Measurements from ENCODE around the gene DGKB. TPM values are rescaled to one million over a fixed set of nuclear protein-coding genes. Genes with fewer than 3 reads are reported as not detected.

DGKB gene
- total RNA-seq, 1 donor from 2014 or later: 0.32 TPM

- H3K27ac Mint-ChIP-seq (ENCODE audit: unreplicated experiment): no peak overlapping the region
- H3K27me3 Mint-ChIP-seq (ENCODE audit: unreplicated experiment): no peaks in the 10 kb centered on the region
- no peaks in the 10 kb centered on the region for H3K4me1 Mint-ChIP-seq (ENCODE audit: unreplicated experiment)
- no peaks in the 10 kb centered on the region for H3K36me3 Mint-ChIP-seq (ENCODE audit: unreplicated experiment)
- no peak for DNase-seq (ENCODE audit: extremely low spot score, unreplicated experiment)
- no peak for TF ChIP-seq CTCF (IDR thresholded peaks at IDR 0.05)
- no peak overlapping the region for H3K4me3 Mint-ChIP-seq (ENCODE audit: unreplicated experiment)
- peaks cover 4% of the 10 kb centered on the region for H3K9me3 Mint-ChIP-seq (ENCODE audit: unreplicated experiment)
Observed at GRCh38 chr7:14871880-14872279, 30.7 kb downstream of the DGKB start.

GRCh38 chr7:14870394-14870793, 32.2 kb downstream of the DGKB start:
- TF ChIP-seq CTCF (IDR thresholded peaks at IDR 0.05): no peak
- DNase-seq (ENCODE audit: extremely low spot score, unreplicated experiment): no peak
- H3K4me3 Mint-ChIP-seq (ENCODE audit: unreplicated experiment): no peak overlapping the region
- peaks cover 14% of the 10 kb centered on the region for H3K9me3 Mint-ChIP-seq (ENCODE audit: unreplicated experiment)
- H3K4me1 Mint-ChIP-seq (ENCODE audit: unreplicated experiment): no peaks in the 10 kb centered on the region
- H3K36me3 Mint-ChIP-seq (ENCODE audit: unreplicated experiment): no peaks in the 10 kb centered on the region
- no peak overlapping the region for H3K27ac Mint-ChIP-seq (ENCODE audit: unreplicated experiment)
- H3K27me3 Mint-ChIP-seq (ENCODE audit: unreplicated experiment): no peaks in the 10 kb centered on the region

GRCh38 chr7:14868937-14869336, 33.6 kb downstream of the DGKB start:
- no peak for DNase-seq (ENCODE audit: extremely low spot score, unreplicated experiment)
- no peak for TF ChIP-seq CTCF (IDR thresholded peaks at IDR 0.05)
- Mint-ChIP-seq H3K36me3 (ENCODE audit: unreplicated experiment) (no peaks in the 10 kb centered on the region), H3K4me3 (ENCODE audit: unreplicated experiment) (no peak overlapping the region), H3K4me1 (ENCODE audit: unreplicated experiment) (no peaks in the 10 kb centered on the region), H3K9me3 (ENCODE audit: unreplicated experiment) (peaks cover 14% of the 10 kb centered on the region), H3K27ac (ENCODE audit: unreplicated experiment) (no peak overlapping the region), H3K27me3 (ENCODE audit: unreplicated experiment) (no peaks in the 10 kb centered on the region)

GRCh38 chr7:14861456-14861855, 41.1 kb downstream of the DGKB start:
- no peaks in the 10 kb centered on the region for H3K4me1 Mint-ChIP-seq (ENCODE audit: unreplicated experiment)
- no peak overlapping the region for H3K27ac Mint-ChIP-seq (ENCODE audit: unreplicated experiment)
- H3K4me3 Mint-ChIP-seq (ENCODE audit: unreplicated experiment): no peak overlapping the region
- no peak for DNase-seq (ENCODE audit: extremely low spot score, unreplicated experiment)
- peaks cover 7% of the 10 kb centered on the region for H3K9me3 Mint-ChIP-seq (ENCODE audit: unreplicated experiment)
- H3K27me3 Mint-ChIP-seq (ENCODE audit: unreplicated experiment): no peaks in the 10 kb centered on the region
- H3K36me3 Mint-ChIP-seq (ENCODE audit: unreplicated experiment): no peaks in the 10 kb centered on the region
- no peak for TF ChIP-seq CTCF (IDR thresholded peaks at IDR 0.05)

- no peaks in the 10 kb centered on the region for H3K36me3 Mint-ChIP-seq (ENCODE audit: unreplicated experiment)
- no peak for DNase-seq (ENCODE audit: extremely low spot score, unreplicated experiment)
- no peak overlapping the region for H3K27ac Mint-ChIP-seq (ENCODE audit: unreplicated experiment)
- TF ChIP-seq CTCF (IDR thresholded peaks at IDR 0.05): no peak
- no peaks in the 10 kb centered on the region for H3K27me3 Mint-ChIP-seq (ENCODE audit: unreplicated experiment)
- H3K4me3 Mint-ChIP-seq (ENCODE audit: unreplicated experiment): no peak overlapping the region
- H3K4me1 Mint-ChIP-seq (ENCODE audit: unreplicated experiment): no peaks in the 10 kb centered on the region
- no peaks in the 10 kb centered on the region for H3K9me3 Mint-ChIP-seq (ENCODE audit: unreplicated experiment)
Observed at GRCh38 chr7:14859267-14859666, 43.3 kb downstream of the DGKB start.

Data from osteocyte (in vitro differentiated cells).